GM21619 (cell line): ENCODE measurements around the gene CDH6.

ENCODE experiments used
- ATAC-seq: cut with Tn5 transposase; IDR thresholded peaks from one replicate; pipeline ENCODE4 v1.9.1; 2021; ENCODE audit not compliant: unreplicated experiment

CDH6 gene

DNA sequence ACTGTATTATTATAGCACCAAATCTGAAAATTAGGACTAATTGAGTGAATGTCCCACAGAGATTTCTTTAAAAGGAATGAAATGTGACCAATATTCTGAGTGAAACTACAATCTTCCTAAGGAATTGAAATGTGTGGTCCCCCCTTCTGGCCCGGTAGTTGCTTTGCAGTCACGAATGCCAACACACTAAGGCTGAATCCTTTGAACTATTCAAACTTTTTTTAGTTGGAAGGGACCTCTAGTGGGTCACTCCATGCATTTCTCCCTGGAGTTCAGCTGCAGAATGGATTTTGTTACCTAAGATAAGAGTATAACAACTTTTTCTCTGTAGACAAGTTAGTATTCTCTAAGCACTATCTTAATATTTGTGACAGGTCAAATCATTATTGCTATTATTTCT is 2.8 kb downstream of the CDH6 start:
- no peak for ATAC-seq

DNA sequence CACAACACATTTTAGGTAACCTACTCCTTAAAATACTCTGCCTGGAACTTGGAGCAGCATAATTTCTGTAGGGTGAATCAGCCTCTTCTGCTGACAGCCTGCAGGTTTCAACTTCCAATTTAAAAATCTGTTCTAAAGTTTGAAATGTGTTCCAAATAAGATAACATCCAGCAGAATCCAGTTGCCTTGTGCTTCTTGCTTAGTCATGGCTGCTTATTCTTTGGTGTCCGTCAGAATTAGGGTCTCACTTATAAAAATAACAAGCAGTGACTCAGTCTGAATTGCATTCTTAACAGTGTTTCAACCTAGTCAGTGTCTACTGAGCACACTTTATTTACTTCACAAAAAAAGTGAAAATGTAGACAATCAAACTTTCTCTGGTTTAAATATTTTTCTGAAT is 3.7 kb downstream of the CDH6 start:
- no peak for ATAC-seq

- no peak for ATAC-seq
These were observed 11.5 kb downstream of the CDH6 start for GRCh38 chr5:31204958-31205357.

DNA sequence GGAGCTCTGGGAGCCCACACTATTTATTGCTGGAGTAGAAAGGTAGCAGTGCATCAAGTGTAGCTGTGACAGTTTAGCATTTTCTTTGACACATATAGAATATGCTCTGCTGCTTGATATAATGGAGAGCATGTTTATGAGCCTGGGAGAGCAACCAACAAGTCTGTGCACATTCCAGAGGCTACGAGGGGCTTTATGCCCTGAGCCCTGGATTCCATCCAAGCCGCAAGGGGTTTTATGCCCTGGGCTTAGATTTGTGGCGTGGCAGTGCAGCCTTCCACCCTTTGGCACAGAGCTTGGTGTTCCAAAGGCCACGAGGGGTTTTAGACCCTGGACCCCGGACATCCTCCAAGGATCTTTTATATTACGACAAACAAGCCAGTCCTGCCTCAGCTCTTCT is 14.6 kb downstream of the CDH6 start:
- no peak for ATAC-seq

- ATAC-seq = no peak
These were observed 15.8 kb downstream of the CDH6 start for GRCh38 chr5:31209334-31209733.

GRCh38 chr5:31211098-31211497 is 17.6 kb downstream of the CDH6 start:
- ATAC-seq = no peak

DNA sequence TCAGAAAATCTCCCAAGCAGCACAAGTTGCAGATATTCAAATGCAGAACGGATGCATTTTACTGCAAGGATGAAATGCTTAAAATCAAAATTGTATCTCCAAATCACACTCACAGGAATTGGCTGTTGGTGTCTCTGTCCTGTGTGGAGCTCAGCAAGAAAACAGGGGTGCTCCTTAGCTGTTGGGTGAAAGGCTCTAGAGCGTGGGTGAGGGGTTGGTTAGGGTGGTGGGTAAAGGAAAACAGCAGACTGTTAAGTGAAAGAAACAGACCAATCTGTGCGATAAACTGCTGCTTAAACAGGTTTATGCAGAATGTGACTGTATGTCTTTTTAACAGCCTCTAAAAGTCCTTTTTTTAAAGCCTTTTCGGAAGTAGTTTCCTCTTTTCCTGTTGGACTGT is 19.8 kb downstream of the CDH6 start:
- no peak for ATAC-seq

- no peak for ATAC-seq
These were observed 20.2 kb downstream of the CDH6 start for GRCh38 chr5:31213705-31214121.

DNA sequence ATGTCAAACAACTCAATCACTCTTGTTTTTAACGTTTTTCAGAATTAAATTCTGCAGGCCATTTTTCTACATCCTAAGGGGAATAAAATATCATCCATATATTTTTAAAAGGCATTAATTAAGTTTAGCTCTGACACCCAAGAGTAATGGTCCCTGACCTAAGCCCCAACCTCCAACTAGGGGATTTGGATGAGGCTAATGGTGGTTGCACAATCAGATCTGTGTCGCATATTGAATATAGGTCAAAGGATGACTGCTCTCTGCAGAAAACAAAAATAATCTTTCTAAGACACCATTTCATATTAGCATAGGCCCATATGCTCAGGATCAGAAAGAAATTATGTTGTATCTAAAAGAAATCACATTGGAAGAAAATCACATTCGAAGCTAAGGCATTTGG is 20.7 kb downstream of the CDH6 start:
- no peak for ATAC-seq

- no peak for ATAC-seq
These were observed 21.8 kb downstream of the CDH6 start for GRCh38 chr5:31215236-31215635.

DNA sequence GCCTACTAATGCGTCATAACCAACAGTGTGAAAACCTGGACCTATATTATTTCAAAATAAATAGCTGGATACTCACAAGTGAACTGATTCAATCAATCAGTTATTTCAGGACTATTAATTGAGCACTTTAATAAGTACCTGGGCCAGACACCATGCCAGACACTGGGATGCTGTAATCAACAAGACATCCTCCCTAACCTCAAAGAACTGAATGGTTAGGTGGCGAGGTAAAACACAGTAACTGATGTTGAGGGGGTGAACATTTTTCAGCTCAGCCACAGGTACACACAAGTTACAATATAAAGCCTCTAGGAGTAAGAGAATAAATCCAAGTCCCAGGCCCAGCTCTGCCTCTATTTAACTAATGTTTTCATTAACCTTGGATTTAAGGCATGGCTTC is 24.0 kb downstream of the CDH6 start:
- ATAC-seq = no peak

GRCh38 chr5:31218978-31219377 is 25.5 kb downstream of the CDH6 start:
- ATAC-seq = no peak

DNA sequence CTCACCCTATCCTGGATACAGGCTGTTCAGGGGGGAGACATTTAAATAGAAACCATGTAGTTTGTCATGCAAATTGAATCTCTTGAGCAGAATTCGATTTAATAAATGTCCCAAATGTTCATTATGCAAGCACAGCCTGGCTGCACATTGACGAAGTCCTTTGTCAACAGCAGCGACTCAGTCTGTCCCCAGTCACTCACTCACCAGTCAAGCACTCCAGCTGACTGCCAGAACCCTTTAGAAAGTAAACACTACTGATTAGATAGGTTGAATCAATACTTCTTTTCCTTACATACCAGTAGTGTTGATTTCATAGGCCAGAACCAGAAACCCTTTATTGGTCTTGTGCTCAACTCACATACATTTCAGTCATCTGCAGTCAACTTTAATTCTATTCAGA is 27.5 kb downstream of the CDH6 start:
- ATAC-seq = no peak

GRCh38 chr5:31225118-31225517 is 31.6 kb downstream of the CDH6 start:
- no peak for ATAC-seq

DNA sequence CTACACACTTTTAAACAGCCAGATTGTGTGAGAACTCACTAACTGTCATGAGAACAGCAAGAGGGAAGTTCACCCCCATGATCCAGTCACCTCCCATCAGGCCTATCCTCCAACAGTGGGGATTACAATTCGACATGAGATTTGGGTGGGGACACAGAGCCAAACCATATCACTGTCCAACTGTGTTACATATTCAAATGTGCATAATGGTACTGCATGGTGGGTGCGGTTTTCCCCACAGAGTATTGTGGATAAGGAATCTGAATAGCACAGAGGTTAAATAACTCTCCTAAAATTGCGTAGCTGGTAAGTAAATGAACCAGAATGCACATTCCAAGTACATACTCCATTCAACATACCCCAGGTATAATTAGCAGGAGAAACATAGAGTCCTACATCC is 32.1 kb downstream of the CDH6 start:
- no peak for ATAC-seq

- no peak for ATAC-seq
These were observed 33.2 kb downstream of the CDH6 start for GRCh38 chr5:31226651-31227050.

GRCh38 chr5:31229266-31229665 is 35.8 kb downstream of the CDH6 start:
- ATAC-seq = no peak

DNA sequence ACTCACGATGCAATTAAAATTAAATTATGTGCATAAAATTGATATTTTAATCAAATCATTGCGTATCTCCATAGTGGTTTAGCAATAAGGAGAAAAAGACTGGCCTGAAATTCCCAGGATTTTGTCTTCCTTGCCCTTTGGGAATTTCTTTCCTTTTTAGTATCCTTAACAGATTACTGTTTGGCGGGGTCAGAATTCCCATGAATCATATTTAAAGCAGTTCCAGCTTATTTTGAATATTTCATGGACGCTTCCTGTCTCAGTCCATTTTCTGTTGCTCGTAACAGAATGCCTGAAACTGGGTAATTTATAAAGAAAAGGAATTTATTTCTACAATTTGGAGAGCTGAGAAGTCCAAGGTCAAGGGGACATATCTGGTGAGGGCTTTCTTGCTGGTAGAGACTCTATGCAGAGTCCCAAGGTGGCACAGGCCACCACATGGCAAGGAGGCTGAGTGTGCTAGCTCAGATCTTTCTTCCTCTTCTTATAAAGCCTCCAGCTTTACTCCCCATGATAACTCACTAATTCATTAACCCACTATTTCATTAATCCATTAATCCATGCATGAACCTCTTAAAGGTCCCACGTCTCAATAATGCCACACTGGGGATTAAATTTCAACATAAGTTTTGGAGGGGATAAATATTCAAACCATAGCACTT is 37.8 kb downstream of the CDH6 start:
- no peak for ATAC-seq

DNA sequence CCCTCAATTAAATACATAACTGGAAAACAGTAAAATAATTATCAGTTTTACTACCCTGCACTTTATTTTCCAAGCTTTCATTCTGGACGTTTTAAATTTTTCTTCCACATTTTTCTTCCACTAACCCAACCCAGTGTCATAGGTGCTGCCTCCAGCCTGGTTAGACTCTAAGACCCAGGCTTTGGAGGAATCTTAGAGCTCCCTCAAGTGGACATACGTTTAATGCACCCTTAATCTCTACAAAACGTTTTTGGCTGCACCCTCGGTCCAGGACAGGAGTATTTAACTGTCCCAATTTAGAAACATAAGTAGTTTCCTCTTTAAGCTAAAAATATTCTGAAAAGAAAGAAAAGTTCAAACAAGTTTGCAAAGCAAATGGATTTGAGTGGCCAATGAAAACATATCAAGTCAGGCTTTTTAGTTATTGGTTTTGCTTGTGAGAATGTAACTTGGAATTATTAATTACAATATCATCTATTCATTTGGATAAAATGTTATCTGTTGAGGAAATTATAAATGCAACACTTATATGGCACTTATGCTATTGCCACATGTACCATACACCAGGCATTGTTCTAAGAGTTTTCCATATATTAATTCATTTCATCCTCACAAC is 38.9 kb downstream of the CDH6 start:
- ATAC-seq = peak; percentile 89

GRCh38 chr5:31235381-31235780 is 41.9 kb downstream of the CDH6 start:
- ATAC-seq = no peak

DNA sequence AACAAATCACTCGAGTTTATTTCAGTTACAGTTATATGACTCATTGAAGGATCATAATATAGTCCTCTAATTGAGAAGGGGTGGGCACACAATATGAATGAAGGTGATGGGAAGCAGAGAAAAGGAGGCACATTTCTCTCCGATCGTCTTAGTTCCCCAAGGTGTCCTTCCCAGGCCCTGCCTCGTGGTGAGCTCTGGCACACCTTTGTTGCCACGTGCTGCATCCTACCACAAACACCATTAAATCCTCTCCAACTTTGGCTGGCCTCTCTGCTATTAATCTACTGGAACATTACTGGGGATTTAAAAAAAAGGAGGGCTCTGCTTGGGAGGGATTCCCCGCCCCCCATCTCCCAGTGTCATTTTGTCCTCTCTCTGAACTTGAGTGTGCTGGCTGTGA is 42.9 kb downstream of the CDH6 start:
- no peak for ATAC-seq

GRCh38 chr5:31237174-31237573 is 43.7 kb downstream of the CDH6 start:
- ATAC-seq = no peak

GRCh38 chr5:31238497-31238896 is 45.0 kb downstream of the CDH6 start:
- no peak for ATAC-seq
